Measurements from ENCODE around the gene PPARA.

DNA sequence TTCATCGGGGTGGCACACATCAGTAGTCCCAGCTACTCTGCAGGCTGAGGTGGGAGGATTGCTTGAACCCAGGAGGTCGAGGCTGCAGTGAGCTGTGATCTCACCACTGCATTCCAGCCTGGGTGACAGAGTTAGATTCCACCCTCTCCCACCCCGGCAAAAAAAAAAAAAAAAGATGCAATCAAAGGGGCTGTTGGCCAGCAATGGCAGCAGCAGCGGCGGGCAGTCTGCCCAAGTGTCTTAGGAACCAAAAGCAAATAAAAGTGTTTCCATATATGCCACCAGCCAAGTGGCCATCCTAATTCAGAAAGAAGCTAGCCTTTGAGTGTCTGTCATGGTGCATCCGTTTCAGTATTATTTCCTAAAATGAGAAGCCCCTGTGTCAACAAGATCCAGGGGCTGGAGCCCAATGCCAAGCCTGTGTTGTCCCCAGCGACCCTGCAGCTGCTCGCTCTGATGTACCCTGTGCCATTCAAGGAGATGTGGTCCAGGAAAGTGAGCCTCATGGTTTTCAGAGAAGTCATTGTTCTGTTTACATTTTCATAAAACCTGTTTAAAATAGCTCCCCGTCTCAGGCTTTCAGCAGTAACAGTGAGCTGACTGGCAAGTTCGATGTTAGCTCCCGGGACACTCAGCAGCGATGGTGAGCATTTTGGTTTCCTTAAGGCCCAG is 87.3 kb downstream of the PPARA start:
- TF ChIP-seq CTCF (IDR thresholded peaks at IDR 0.05) (no peak), ZFX (IDR thresholded peaks at IDR 0.05; ENCODE audit: borderline replicate concordance) (no peak)
